SW 1271 (cell line): ENCODE measurements around the gene PTPRN2.
"Not testable (repeated sequence)": the region's sequence is repeated elsewhere in the genome, so short reads cannot be mapped to it uniquely, and the experiment has no call there.

Experiments used
- DNase-seq, 2 experiments: peaks; one replicate each; lab custom pipeline; 2025; lab: John Stamatoyannopoulos, UW

PTPRN2 gene

DNA sequence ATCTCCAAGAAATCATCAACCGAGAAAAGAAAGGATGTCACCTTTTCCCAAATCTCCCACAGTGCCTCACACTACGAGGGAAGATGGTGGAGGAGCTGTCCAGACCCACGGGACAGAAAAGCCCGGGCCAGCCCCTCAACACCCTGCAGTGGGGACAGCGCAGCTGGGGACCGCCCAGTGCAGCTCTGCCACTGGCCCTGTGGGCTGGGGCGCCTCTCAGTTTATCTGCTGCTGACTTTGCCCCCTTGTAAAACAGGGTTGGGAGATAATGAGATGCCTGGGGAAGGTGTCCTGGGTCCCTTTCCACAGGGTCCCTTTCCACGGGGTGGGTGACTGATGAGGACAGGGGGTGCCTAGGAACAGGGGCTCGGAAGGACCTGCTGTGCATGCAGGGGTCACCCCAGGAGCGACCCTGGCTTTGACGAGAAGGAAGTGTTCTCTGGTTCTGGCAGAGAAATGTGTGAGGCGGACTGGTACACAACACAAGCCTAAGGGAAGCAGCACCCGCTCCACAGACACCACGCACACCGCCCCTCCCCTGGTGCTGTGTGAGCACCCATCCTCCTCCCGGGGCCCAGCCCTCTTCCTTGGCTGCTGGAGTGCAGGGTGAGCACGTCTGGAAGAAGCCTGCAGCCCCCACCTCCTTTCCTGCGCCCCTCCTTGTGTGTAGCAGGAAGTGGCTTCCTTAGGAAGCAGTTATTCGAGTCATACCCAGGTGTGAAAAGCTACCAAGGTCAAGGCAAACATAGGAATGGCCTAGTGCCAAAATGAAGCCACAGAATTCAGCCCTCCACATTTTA, 911.0 kb downstream of the PTPRN2 start:
- DNase-seq, result no peak

- no peak for DNase-seq
These were observed 911.6 kb downstream of the PTPRN2 start for GRCh38 chr7:157676001-157676400.

DNA sequence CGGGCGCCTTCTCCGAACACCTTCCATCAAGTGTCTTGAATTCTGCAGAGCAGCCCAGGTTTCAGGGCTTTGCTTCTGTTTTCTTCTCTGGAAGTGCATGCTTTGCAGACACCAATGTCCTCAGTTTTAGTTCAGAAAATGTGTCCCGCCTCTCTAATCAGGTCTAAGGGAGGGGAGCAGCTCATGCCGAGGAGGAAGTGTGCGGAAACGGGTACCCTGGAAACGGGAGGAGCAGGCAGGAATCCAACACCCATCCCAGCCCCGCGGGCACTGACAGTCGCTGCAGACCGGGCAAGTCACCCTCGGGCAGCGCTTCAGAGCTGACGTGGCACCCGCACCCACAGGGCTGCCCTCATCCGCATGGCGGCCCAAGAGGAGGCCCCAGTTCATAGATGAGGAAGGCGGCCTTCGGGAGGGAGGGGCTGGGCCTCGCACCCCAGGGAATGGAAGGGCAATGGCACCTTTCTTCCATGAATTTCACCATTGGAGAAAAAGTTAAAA, 912.1 kb downstream of the PTPRN2 start:
- DNase-seq, result no peak

GRCh38 chr7:157674715-157675426, 912.8 kb downstream of the PTPRN2 start:
- no peak for DNase-seq

DNA sequence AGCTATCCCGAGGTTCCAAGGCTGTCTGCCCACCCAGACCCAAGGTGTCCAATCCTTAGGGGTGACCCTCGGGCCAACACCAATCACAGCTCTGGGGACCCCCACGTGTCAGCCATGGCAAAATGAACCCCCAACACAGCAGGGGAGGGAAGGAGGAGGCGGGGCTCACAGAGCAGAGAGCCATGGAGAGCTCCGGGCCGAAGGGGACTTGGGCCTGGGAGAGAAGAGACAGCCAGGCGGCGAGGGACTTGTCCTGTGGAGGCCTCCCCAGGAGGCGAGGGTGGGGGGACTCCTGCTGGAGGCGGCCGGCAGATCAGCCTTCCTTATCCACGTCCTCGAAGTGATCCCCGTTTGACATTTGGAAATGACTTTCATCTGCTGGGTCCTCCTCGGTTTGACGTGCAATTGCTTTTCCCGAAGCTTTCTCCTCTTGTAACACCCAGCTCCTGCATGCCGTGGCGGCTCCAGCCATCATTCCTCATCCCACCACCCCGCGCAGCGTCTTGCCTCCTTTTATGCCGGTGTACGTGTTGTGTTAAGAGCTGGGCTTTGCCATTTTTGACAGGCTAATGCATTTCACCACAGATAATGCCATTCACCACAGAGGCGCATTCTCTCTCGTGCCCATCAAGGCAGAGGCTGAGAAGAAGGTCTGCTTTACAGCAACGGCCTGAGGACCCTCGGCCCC, 913.5 kb downstream of the PTPRN2 start:
- DNase-seq, result no peak

GRCh38 chr7:157673573-157673972, 914.0 kb downstream of the PTPRN2 start:
- DNase-seq, result no peak

- DNase-seq, result no peak
These were observed 916.0 kb downstream of the PTPRN2 start for GRCh38 chr7:157671358-157672255.

- DNase-seq, result no peak
These were observed 916.9 kb downstream of the PTPRN2 start for GRCh38 chr7:157670490-157671357.

DNA sequence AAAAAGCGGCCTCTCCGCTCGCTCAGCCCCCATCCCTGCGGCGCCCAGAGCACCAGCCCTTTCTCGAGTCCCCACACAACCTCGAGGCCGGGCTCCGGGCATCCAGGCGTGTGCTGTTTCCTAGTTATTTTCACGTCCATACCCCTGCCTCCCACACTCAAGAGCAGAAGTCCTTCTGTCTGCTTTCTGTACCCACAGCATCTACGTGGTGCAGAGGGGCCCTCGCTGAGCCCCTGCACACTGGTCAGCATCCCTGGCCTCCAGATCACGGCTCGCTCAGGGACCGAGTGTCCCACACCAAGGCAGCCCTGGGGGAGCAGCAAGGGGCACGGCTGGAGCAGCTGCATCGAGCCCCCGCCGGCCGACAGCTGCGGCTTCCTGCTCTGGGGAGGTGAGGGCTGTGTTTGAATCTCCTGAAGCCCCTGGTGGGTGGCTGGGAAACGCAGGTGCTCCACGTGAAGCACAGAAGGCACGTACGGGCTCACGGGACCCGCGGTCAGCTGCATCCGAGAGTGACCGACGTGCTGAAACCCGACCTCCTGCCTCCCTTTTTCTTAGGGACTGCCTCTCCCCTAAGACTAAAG, 917.8 kb downstream of the PTPRN2 start:
- no peak for DNase-seq

- no peak for DNase-seq
These were observed 918.5 kb downstream of the PTPRN2 start for GRCh38 chr7:157668884-157669767.

- DNase-seq, result no peak
These were observed 919.3 kb downstream of the PTPRN2 start for GRCh38 chr7:157668221-157668883.

DNA sequence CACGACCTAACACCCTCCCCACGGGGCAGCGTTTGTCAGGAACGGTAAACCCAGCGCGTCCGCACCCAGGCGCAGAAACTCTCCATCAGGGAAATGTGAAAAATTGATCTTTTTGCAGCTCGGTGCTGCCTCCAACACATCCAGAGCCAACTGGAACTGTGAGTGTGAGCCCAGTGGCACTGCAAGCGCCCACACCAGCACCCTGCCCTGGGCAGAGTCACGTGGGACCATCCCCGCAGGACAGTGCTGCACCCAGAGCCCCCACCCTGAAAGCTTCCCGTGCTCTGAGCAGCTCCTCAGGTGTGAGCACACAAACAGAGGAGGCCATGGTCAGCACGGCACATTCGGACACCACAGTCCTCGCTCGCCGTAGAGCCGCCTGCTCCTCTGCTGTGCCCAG, 919.9 kb downstream of the PTPRN2 start:
- no peak for DNase-seq

DNA sequence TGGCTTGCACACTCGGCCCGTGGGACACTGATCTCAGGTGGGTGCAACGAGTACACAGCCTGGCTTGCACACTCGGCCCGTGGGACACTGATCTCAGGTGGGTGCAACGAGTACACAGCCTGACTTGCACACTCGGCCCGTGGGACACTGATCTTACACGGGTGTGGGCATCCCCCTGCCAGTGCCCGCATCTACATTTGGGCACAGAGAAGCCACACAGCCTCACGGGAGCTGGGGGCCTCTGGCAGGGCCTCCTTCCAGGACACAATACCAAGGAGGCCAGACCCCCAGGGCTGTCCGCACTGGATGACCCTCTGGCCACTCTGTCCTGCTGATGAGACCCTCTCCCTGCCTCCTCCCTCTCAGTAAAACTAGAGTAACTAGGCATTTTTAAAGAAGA, 920.4 kb downstream of the PTPRN2 start:
- no peak for DNase-seq

- no peak for DNase-seq
These were observed 921.0 kb downstream of the PTPRN2 start for GRCh38 chr7:157666530-157667040.

GRCh38 chr7:157665634-157665988, 922.0 kb downstream of the PTPRN2 start:
- not testable (repeated sequence) for DNase-seq

GRCh38 chr7:157664871-157665633, 922.6 kb downstream of the PTPRN2 start:
- DNase-seq, result no peak

- no peak for DNase-seq
These were observed 923.6 kb downstream of the PTPRN2 start for GRCh38 chr7:157664034-157664433.
